GM19397 (cell line): ENCODE measurements around the gene ST7.

Experiments
- ATAC-seq: cut with Tn5 transposase; IDR thresholded peaks from one replicate; pipeline ENCODE4 v1.9.1; 2021; ENCODE audit warnings: mild to moderate bottlenecking, moderate library complexity; ENCODE audit not compliant: unreplicated experiment

The ST7 gene

DNA sequence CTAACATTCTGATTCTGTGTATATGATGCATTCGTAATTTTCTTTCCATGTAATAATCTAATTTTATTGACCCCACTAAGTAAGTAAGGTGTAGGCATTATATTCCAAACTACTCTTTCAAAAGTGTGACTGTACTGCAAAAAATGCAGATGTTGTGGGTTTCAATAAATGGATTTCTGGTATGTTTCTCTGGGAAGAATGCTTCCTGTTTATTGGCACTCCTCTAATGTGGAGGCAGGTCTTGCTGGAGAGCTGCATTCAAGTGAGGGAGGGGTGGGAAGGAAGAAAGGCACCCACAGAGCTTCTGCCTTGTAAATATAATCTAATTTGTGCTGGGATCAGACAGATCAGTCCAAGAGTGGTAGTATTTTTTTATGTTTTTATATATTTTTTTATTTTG is 23.9 kb downstream of the ST7 start:
- ATAC-seq: no peak

GRCh38 chr7:116978006-116978405 is 24.7 kb downstream of the ST7 start:
- ATAC-seq: no peak

DNA sequence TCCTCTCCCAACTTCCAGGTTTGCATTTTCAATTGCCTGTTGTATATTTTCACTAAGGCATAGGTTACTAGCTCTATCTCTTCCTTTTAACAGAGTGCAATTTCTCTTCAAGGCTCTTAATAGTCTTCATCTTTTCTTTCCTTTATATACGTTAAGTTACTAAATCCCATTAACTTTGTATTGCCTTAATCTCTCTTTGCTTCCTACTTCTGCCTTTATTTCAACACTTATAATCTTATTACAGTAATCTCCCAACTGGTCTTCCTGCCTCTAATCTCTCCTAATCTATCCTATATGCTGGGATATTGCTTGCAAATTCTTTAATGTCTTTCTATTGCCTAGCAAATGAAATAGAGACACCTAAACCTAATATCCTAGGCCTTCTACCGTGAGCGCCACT is 26.1 kb downstream of the ST7 start:
- ATAC-seq: no peak

GRCh38 chr7:116980354-116980753 is 27.1 kb downstream of the ST7 start:
- no peak for ATAC-seq

- no peak for ATAC-seq
Measured at GRCh38 chr7:116981939-116982338, 28.6 kb downstream of the ST7 start.

DNA sequence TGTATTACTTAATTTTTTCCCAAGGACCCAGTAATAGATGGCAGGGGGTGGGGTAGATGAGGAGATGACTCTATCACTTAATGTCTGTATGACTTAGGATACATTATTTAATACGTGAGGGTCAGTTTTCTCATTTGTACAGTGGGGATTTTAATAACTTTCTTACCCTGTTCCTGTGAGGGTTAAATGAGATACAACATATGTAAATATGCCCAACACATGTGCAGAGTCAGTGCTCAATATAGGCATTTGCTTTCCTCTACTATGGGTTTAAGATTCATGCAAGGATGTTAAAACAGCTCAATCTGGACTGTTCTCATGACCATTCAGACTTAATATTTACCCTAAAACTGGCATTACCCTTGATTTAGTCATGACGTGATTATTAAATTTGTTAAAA is 31.2 kb downstream of the ST7 start:
- ATAC-seq: no peak

DNA sequence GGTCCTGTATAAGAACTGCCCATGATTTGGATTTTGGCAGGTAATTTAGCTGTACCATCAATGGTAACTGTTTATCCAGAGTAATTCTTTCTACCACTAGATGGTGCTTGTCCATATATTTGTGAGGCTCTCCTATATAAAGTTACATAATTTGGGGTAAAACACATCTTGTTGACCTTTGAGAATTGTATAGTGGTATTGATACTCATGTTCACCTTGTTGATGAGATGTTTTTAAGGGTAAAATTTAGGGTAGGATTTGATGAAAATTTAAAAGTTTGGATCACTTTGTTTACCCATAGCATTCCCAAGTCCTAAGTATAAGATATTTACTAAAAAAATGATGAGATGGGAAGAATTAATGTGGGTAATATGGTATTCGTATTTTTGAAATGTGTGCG is 31.6 kb downstream of the ST7 start:
- ATAC-seq: no peak

GRCh38 chr7:116985575-116985974 is 32.3 kb downstream of the ST7 start:
- ATAC-seq: no peak

- no peak for ATAC-seq
Measured at GRCh38 chr7:116986611-116987565, 33.6 kb downstream of the ST7 start.

DNA sequence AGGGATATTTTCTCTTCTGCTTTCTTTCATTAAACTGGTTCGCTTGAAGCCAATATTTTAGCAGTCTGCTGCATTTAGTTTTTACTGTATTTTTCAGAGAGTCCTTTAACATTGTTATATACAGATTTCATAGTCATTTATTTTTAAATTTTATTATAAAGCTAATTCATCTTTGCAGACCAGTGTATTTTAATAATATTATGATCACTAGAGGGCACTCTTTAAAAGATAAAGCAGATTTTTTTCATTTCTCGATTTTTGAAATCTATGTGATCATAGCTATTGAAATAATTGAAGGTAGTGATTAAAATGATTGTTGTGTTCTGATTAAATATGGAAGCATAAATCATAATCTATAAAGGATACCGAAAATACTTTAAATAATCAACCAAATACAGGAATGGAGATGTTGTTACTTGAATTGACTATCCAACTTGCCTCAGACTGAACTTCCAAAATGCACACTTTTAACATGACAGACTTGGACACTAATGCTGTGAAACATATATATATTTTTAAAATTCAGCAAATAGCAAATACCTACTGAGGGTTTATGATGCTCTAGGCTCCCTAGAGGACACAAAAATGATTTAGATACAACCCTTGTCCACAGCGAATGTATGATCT is 35.2 kb downstream of the ST7 start:
- ATAC-seq: no peak

DNA sequence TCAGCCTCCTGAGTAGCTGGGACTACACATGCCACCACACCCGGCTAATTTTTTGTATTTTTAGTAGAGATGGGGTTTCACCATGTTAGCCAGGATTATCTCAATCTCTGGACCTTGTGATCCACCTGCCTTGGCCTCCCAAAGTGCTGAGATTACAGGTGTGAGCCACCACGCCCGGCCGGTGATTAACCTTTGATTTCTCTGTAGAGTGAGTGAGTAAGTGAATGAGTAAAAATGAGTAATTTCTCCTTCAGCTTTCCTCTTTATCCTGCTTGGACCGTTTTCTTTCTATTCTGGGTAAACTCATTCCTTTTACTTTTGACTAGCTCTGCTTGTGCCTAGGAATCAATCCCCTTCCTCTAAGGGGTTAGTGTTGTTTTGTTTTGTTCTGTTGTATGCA is 36.8 kb downstream of the ST7 start:
- no peak for ATAC-seq

DNA sequence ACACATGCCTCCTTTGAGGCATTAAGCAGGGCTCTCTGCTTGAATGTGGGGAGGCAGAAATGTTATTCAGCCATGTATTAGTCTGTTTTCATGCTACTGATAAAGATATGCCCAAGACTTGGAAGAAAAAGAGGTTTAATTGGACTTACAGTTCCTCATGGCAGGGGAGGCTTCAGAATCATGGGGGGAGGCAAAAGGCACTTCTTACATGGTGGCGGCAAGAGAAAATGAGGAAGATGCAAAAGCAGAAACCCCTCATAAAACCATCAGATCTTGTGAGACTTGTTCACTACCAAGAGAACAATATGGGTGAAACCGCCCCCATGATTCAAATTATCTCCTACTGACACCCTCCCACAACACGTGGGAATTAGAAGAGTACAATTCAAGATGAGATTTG is 37.9 kb downstream of the ST7 start:
- no peak for ATAC-seq

GRCh38 chr7:116994611-116995010 is 41.3 kb downstream of the ST7 start:
- no peak for ATAC-seq

GRCh38 chr7:116997972-116998371 is 44.7 kb downstream of the ST7 start:
- ATAC-seq: no peak

DNA sequence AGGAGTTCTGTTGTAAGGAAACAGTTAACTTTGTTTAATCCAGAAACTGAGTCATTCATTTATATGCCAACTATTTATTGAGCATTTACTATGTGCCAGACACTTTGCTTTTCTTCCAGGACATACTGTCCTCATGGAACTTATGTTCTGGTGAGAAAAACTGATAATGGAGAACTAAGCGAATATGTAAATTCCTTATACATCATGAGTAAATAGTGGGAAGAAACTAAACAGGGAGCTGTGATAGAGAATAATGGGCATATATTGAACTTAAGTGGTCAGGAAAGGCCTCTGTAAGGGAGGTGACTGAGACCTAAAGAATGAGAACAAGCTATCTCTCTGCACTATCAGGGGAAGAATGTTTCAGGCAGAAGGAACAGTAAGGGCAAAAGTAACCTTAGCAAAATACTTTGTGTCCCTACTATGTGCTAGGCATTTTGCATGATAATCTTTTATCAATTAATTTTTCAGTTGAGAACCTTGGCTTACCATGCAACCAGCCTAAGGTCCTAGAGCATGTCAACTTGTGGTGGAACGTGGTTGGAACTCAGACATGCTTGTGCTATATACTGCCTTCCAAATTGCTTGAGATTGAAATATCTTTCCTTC is 45.4 kb downstream of the ST7 start:
- ATAC-seq: no peak

- ATAC-seq: no peak
Measured at GRCh38 chr7:116999311-116999710, 46.0 kb downstream of the ST7 start.

GRCh38 chr7:117001283-117001682 is 48.0 kb downstream of the ST7 start:
- no peak for ATAC-seq

DNA sequence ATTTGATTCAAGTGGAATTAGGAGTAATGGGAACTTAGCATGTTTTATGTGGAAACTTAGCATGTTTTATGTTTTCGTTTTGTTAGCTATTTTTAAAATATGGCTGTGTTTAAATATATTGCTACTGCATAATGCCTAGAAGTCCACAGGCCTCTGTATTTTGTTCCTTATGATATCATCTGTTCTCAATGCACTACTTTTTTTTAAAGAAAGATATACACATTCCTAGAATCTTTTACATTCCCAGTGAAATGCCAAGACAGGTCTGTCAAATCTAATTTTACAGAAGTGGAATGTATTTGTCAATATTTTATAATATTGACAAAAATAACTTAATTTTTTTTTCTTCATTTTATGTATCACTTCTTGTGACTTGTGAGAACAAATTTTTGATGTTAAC is 51.6 kb downstream of the ST7 start:
- ATAC-seq: no peak

DNA sequence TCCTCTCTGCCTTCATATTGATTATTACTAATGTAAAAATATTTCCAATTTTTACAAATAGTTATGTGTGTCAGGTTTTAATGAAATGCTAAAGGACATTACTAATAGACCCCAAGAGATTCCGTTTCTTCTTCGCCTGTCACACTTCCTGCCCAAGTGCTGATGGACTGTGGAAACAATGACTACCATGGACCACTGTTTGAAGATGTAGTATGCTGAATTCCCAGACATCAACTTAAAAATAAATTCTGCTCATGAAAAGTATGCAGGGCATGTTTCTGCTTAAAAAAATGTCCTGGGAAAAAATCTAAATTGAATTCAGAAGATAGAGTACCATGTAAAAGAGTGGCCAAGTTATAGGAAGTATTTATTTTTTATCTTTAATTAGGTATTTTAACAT is 52.1 kb downstream of the ST7 start:
- ATAC-seq: no peak

DNA sequence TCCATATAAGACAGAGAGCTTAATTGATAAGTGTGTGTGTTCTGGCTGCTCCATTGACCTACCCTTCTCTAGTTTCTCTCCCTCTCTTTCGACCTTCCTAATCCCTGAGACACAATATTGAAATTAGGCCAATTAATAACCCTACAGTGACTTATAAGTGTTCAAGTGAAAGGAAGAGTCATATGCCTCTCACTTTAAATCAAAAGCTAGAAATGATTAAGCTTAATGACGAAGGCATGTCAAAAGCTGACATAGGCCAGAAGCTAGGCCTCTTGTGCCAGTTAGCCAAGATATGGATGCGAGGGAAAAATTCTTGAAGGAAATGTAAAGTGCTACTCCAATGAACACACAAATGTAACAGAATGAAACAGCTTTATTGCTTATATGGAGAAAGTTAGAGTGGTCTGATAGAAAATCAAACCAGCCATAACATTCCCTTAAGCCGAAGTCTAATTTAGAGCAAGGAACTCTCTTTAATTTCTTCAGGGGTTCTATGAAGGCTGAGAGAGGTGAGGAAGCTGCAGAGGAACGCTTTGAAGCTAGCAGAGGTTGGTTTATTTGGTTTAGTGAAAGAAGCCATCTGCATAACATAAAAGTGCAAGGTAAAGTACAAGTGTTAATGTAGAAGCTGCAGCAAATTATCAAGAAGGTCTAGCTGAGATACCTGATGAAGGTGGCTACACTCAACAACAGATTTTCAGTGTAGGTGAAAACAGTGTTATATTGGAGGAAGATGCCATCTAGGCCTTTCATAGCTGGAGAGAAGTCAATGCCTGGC is 53.8 kb downstream of the ST7 start:
- no peak for ATAC-seq
